PC-3 (cell line): ENCODE results near the gene DENND6B.

Experiments
- EZH2 ChIP-seq: fragments of 300-600 bp; sonication (generic); IDR thresholded peaks from one replicate; pipeline ENCODE4 v1.6.1; 2017; ENCODE audit warnings: antibody characterized with exemption, mild to moderate bottlenecking, low read length; ENCODE audit not compliant: unreplicated experiment
- EZH2phosphoT487 ChIP-seq: fragments of 300-600 bp; sonication (generic); IDR thresholded peaks from 2 replicates; pipeline ENCODE4 v1.6.1; 2018; ENCODE audit warnings: mild to moderate bottlenecking, antibody characterized with exemption, low read length, borderline replicate concordance
- TF ChIP-seq, protein P1 (sequence below): fragments of 300-600 bp; sonication (generic); conservative IDR thresholded peaks from 2 replicates; pipeline ENCODE4 v1.5.1; 2017; ENCODE audit warnings: antibody characterized with exemption, low read depth, mild to moderate bottlenecking, low read length

GRCh38 chr22:50262460-50262911, 64.3 kb downstream of the DENND6B start:
- TF ChIP-seq, protein P1, sequence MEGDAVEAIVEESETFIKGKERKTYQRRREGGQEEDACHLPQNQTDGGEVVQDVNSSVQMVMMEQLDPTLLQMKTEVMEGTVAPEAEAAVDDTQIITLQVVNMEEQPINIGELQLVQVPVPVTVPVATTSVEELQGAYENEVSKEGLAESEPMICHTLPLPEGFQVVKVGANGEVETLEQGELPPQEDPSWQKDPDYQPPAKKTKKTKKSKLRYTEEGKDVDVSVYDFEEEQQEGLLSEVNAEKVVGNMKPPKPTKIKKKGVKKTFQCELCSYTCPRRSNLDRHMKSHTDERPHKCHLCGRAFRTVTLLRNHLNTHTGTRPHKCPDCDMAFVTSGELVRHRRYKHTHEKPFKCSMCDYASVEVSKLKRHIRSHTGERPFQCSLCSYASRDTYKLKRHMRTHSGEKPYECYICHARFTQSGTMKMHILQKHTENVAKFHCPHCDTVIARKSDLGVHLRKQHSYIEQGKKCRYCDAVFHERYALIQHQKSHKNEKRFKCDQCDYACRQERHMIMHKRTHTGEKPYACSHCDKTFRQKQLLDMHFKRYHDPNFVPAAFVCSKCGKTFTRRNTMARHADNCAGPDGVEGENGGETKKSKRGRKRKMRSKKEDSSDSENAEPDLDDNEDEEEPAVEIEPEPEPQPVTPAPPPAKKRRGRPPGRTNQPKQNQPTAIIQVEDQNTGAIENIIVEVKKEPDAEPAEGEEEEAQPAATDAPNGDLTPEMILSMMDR: no peak
- TF ChIP-seq EZH2phosphoT487 (no peak), EZH2 (no peak)
